GM10266 (cell line): ENCODE data around the gene SLC27A2.

Experiments
- DNase-seq: peaks from one replicate; pipeline ENCODE4 v3.0.0; 2012; ENCODE audit errors: extremely low spot score
- CTCF ChIP-seq: IDR thresholded peaks from 2 replicates; pipeline ENCODE4 v1.5.1; 2012; ENCODE audit warnings: mild to moderate bottlenecking, low read depth; ENCODE audit not compliant: control insufficient read depth, insufficient read depth; ENCODE audit errors: missing control alignments

The SLC27A2 gene

DNA sequence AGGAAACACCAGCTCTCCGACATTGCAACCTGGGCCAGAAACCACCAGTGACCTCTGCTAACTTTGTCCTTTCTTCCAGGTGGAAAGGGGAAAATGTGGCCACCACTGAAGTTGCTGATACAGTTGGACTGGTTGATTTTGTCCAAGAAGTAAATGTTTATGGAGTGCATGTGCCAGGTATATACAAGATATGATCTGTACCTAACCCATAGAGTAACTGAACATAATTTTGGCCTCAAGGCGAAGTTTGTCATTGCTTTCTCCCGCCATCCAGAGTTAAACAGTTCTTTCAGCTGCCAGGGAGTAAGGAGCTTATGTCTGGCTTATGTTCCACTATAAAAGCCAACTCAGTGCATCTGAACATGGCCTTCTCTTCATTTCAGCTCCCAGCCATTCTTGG, 46.9 kb downstream of the SLC27A2 start:
- TF ChIP-seq CTCF: no peak
- DNase-seq: no peak

GRCh38 chr15:50229336-50229735, 47.3 kb downstream of the SLC27A2 start:
- no peak for DNase-seq
- no peak for TF ChIP-seq CTCF

DNA sequence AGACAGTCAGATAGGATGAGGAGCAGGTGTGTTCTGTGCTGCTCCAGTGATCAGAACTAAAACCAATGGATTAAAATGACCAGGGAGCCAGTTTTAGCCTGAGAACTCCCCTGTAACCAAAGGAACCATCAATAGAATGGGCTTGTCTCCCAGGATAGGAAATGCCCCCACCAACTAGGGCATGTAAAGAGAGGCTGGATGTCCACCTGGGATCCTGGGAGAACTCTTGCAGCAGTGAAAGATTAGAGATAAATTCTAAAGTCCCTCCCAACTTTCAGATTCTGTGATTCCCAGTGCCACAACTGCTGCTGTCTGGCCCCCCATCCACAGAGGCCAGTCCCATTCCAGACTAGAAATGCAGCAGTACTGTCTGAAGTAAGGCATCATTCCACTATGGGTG, 49.8 kb downstream of the SLC27A2 start:
- TF ChIP-seq CTCF: no peak
- no peak for DNase-seq

- no peak for TF ChIP-seq CTCF
- no peak for DNase-seq
Observed at GRCh38 chr15:50232791-50233190, 50.8 kb downstream of the SLC27A2 start.

GRCh38 chr15:50233192-50233736, 51.3 kb downstream of the SLC27A2 start:
- no peak for TF ChIP-seq CTCF
- no peak for DNase-seq

GRCh38 chr15:50234764-50235163, 52.8 kb downstream of the SLC27A2 start:
- TF ChIP-seq CTCF: no peak
- DNase-seq: no peak

GRCh38 chr15:50235794-50236193, 53.8 kb downstream of the SLC27A2 start:
- TF ChIP-seq CTCF: no peak
- DNase-seq: no peak
